Nucleus accumbens (tissue), 56 donors: ENCODE results near the gene CDK5RAP3.

ENCODE experiments used
- DNase-seq, 56 donors: peaks; one replicate each; lab custom pipeline; 2025; lab: John Stamatoyannopoulos, UW

The CDK5RAP3 gene

GRCh38 chr17:47948706-47949196 is 22.2 kb upstream of the CDK5RAP3 start:
- no peak for DNase-seq

GRCh38 chr17:47949197-47949759 is 21.6 kb upstream of the CDK5RAP3 start:
- DNase-seq, result peak in 54 of 56 donors; percentile 17 to 89 (median 66)

GRCh38 chr17:47949946-47950345 is 21.0 kb upstream of the CDK5RAP3 start:
- peak in 1 of 56 donors; percentile 8 for DNase-seq

GRCh38 chr17:47950448-47950847 is 20.5 kb upstream of the CDK5RAP3 start:
- no peak for DNase-seq

- no peak for DNase-seq
Measured at GRCh38 chr17:47952171-47953021, 18.5 kb upstream of the CDK5RAP3 start.

GRCh38 chr17:47953909-47954308 is 17.0 kb upstream of the CDK5RAP3 start:
- DNase-seq, result no peak

GRCh38 chr17:47955497-47956461 is 15.1 kb upstream of the CDK5RAP3 start:
- DNase-seq, result no peak

GRCh38 chr17:47956791-47957590 is 13.9 kb upstream of the CDK5RAP3 start:
- no peak for DNase-seq

- DNase-seq, result no peak
Measured at GRCh38 chr17:47957591-47958490, 13.1 kb upstream of the CDK5RAP3 start, which contains the start of gene PRR15L. Gene PRR15L, minus strand, starts transcription at chr17:47957883. Its CDS starts 4,649 bp downstream, at chr17:47953234.

- no peak for DNase-seq
Measured at GRCh38 chr17:47959825-47960655, 10.9 kb upstream of the CDK5RAP3 start.

- no peak for DNase-seq
Measured at GRCh38 chr17:47961406-47961805, 9.5 kb upstream of the CDK5RAP3 start.

GRCh38 chr17:47962901-47963300 is 8.0 kb upstream of the CDK5RAP3 start:
- DNase-seq, result no peak

- DNase-seq, result no peak
Measured at GRCh38 chr17:47964856-47965255, 6.1 kb upstream of the CDK5RAP3 start.

- DNase-seq, result no peak
Measured at GRCh38 chr17:47966079-47966519, 4.8 kb upstream of the CDK5RAP3 start.

GRCh38 chr17:47967607-47968252 is 3.2 kb upstream of the CDK5RAP3 start:
- no peak for DNase-seq

- no peak for DNase-seq
Measured at GRCh38 chr17:47968836-47969235, 2.1 kb upstream of the CDK5RAP3 start.
